Stimulated activated CD8-positive, alpha-beta memory T cell treated with anti-CD3 and anti-CD28 coated beads, Interleukin-15, amount 100 ng/mL, for 1 hour (primary cell): ENCODE results near the gene CCDC182.

ENCODE experiments used
- DNase-seq: peaks from one replicate; pipeline ENCODE4 v3.0.0-alpha.2; 2020; ENCODE audit warnings: low read depth

Gene CCDC182

DNA sequence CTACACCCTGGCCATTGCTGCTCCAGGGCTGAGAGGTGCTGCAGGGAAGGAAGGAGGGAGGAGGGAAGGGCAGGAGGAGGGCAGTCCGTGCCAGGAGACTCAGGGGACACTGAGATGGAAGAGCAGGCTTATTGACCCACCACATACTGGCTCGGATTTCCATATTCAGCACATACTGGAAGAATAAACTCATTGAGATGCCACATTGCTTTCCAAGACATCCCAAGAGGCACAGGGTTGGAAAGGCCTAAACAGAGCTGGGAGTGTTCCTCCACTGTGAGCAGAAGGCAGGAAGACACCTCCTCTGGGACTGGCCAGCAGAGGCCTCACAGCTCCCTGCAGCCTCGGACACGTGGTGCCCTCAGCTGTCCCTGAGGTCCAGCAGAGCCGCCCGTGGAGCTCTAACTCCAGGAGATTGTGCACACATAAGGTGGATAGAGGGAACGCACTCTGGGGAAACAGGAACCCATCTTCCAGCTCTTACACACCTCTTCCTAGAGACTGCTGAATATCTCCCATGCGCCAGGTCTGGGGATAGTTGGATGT, 17.4 kb downstream of the CCDC182 start:
- DNase-seq, result no peak

DNA sequence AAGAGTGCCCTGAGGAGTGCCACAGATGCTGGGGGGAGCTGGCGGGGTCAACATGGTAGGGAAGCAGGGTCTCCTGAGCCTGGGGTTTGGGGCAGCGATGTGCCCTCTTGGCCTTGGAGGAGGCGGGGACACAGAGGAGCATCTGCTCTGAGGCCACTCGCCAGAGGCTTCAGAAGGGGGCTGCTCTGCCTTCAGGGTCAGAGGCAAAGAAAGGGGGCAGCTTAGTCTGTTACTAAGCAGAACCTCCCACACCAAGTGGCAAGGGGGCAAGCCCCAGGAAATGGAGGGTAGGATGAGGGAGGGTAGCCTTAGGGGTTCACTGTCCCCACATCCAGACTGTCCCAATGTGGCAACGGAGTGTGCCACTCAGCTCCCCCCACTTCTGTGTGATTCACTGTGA, 18.3 kb downstream of the CCDC182 start:
- no peak for DNase-seq

DNA sequence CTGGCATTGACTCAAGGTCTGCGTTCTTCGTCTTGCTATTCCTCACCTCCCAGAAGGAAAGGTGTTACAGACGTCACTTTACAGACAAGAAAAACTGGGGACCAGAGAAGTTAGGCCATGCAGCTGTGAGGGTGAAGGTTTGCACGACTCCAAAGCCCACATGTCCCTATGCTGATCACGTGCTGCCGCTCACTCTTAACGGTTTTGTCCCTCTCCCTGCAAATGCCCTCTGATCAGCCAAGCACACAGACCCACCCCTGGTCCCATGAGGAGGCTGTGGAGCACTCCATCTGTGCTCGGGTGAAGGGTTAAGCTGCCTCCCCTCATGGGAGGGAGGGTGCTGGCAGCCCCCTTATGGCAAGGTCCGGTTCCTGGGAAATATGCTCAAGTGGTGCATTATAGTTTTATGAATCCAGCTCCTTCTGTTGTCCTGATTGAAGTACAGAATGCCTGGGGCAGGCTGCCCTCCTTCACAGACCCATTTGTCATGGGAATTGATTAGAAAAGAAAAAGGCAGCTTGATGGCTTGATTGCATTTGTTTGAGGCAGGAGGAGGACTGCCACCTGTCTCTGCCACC, 18.8 kb downstream of the CCDC182 start:
- DNase-seq, result no peak

DNA sequence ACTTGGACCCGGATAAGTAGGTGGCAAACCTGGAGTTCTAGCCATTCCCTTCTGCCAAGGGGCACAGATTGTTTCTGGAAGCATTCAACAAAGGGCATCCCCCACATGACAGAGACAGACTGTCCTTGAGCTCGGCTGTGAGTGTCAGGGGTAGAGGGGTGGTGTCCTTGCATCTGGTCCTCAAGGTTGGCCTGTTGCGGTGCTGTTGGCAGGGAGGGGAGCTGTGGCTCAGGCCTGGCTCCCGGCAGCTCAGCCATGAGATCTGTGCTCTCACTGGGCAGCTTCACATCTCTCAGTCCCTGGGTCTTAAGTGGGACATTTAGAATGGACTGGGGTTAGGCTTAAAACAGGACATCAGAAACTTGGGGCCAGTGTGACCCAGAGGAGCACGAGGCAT, 20.4 kb downstream of the CCDC182 start:
- no peak for DNase-seq

DNA sequence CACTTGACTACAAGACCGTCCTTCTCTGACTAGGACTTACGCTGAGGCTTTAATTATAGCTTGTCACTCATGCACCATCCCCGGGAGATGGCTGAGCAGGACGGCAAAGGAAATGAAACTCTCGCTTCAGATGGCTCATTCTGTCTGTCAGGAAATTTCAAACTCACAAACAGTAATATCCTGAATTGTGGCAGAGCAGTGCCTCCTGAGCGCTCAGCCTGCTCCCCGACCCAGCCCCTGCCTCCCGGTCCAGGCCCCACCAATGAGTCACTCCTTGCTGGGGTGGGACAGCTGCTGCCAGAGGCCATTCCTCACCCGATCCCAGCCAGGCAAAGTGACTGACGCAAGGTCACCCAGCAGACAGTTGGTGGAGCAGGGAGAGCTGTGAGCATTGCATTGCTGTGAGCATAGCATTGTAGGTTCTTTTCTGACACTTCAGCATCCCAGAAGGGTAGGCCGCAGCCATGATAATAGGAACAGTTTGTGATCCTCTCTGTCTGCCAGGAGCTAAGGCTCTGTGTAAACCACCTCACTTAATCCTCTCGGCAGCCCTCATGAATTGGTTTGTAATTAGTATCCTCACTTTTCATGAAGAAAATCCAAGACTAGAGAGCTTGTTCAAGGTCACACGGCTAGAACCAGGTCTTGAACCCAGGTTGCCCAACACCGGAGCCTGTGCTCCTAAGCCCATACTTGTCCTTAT, 20.9 kb downstream of the CCDC182 start:
- DNase-seq, result no peak

DNA sequence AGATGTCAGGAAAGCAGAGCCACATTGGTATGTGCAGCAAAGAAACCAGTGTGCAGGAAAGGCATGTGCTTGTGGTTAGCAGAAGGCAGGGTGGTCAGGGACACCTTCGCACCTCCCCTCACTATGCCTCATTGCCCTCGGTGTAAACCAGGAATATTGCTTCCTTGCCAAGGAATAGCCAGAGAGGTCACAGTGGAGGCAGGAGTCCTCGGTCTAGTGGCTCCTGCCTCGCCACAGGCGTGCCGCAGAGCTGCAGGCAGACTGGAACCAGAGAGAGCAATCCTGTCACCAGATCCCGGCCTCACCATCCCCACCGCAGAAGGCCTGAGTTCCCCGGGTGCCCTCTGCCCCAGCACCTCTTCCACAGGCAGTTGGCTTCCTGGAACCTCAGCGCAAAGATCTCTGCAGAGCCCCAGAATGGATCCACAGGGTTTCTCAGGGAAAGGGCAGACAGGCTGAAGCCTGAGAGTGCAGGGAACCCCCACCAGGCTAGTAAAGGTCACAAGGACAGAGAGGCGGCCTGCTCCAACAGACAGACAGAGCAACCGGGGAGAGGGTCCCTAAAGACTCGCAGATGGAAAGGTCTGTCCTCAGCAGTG, 21.6 kb downstream of the CCDC182 start:
- no peak for DNase-seq

DNA sequence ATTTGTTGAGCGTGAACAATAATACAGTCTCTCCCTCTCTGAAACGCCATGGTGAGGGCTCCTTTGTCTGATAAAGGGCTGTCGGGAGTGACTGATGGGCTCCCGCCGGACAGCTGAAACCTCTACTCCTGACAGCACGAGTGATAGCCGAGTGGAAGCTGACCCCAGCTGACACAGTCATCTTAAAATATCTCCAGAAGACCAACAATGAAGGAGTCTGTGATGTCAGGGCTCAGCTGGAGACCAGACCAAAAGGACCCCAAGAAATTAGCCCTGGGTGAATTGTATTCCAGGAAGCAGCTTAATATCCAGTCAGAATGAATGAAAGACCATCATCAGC, 22.4 kb downstream of the CCDC182 start:
- no peak for DNase-seq

DNA sequence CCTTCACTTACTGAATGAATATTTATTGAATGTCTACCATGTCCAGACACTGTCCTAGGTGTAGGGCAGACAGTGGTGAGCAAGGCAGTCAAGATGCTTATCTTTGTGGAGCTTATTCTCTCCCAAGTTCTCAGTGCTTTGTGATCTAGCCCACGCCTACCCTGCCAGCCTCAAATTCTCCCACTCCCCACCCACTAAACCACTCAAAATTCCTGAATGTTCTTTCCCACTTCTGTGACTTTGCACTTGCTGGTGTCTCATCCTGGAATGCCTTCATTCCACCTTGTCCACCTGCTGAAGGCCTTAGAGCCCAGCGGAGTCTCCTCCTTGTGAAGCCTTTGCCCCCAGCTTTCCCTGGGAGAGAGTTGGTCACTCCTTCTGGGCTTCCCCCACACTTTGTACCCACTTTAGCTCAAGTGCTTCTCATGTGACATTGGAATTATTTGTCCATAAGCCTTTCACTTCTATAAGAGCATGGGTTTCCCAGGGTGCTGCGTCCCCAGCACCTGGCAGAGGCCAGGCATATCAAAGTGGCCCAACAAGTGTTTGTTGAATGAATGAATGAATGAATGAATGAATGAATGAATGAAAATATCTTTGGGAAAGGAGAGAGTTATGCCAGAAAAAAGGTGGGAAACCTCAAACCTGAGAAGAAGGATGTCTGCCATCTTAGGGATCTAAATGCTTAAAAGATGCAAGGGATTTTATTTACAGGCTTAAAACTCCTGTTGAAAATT, 23.0 kb downstream of the CCDC182 start:
- no peak for DNase-seq

DNA sequence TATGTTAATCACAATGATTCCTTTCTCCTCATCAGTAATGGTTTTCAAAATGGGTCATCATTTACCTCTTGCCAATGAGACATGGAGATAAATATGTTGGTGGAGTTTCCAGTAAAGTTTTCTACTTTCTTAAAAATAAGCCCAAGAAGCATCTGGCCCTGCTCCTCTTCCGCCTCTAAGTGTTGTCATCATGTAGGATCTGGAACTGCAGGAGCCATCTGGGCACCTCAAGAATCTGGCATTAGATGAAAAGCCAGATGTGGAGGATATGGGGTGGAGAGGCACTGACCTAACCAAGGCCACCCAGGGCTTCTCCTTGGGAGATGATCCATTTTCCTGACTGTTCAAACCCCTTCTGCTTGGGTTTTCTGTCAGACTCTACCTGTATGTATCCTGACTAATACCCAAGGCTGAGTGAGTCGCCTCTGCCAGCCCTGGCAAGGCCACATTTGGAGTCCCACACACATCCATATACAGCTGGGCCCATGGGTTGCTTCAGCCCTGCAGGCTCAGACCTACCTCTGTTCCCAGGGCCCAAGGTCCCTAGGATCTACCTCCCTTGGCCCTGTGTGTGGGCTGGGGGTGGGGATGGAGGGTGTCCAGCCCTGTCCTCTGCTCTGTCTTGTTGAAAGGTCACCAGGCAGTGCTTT, 24.6 kb downstream of the CCDC182 start:
- no peak for DNase-seq

DNA sequence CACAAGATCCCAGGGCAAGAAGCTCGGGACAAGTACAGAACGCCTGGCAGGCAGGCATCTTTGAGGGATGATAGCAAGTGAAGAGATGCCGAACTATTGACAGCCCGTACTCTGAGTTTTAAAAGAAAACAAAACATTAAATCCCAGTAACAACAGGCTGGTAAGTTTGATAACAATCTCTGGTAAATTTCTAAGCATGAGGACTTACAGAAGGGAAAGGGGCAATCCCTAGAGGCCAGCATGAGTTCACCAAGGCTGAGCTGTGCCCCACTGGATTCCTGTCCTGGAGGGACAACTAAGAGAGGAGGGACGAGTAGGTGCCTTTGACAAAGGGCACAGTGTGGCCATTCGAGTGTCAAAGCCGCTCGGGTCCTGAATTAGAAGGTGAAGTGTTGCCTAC, 26.2 kb downstream of the CCDC182 start:
- no peak for DNase-seq

DNA sequence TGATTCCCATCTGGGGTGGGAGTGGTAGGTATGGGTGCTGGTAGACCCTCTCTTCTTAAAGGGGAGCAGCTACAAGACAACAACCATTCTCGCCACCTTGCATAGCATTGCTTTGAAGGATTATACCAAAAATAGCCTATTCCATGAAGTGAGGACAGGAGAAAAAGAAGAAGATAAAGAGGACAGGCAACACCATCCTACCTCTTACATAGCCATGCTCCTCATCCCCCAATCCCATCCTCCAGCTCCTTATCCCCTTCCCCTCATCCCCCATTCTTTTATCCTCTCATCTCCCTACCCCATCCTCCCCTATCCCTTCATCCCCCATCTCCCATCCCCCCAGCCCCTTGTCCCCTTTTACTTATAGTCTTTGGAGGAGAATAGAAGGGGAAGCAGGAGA, 29.1 kb downstream of the CCDC182 start:
- DNase-seq, result no peak

DNA sequence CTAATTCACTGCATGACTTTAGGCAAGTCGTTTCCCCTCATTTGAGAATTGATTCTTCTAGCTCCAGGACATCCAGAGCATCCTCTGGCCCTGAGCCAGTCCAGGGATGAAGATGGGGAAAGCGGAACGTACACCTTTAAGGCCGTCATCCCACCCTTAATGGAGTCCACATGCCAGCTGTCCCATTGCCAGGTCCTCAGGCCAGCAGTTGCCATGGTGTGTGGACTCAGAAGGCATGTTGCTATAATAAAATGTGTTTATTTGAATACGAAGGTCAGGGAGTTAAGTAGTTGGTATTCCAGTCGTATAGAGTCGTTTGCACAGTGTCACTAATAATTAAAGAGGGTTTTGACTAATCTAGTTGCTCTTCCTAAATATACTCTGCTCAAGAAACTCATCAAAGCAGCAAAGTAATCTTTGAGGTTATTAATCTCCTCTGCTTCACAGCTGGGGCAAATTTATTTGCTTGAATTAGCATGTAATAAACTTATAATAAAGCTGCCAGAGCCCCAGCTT, 30.4 kb downstream of the CCDC182 start:
- no peak for DNase-seq

DNA sequence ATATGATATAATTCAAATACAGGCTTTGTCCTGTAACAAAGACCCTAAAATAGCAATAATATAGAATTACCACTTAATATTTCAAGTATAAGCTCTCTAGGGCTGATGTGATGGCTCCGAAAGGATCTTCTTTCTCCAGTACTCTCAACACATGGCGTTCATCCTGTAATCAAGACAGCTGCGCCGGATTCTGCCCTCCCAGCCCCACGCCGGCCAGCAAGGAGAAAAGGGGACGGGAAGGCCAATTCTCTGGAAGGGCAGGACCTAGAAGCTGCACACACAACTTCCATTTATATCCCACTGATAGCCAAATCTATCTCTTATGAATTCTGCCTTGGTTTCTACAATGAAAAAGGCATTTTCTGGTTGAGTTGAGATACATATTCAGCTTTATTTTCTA, 32.0 kb downstream of the CCDC182 start:
- DNase-seq, result no peak

DNA sequence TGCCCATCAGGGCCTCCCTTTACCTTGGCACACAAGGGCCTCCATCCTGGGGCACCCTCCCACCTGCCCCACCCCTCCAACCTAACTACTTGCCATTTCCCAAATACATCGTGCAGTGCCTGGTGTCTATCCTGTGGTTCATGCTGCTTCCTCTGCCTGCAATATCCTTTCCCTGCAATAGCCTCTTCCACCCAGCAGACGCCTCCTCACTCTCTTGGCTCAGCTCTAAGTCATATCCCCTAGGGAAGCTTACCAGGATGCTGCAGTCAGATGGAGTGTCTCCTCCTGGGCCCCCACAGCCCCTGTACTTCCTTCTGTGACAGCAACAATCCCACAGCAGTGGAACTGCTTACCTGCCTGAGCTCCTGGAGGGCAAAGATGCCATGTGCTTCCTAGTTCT, 36.7 kb downstream of the CCDC182 start:
- no peak for DNase-seq

DNA sequence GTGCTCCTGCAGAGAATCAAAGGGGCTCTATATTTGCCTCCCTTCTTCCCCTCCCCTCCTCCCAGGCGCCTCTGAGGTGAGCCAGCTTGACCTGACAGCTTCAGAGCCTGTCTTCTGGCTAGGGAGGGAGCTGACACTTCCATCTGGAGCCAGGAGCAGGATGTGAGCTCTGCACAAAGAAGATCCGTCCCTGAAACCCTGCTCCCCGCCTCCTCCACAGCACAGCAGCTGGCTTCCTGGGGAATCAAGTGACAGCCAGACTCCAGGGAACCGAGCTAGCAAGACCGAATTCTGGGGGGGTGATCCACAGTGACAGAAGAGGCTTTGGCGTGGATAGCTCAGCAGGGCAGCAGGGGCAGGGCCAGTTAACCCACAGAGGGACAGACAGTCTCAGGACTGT, 37.2 kb downstream of the CCDC182 start:
- DNase-seq, result no peak

DNA sequence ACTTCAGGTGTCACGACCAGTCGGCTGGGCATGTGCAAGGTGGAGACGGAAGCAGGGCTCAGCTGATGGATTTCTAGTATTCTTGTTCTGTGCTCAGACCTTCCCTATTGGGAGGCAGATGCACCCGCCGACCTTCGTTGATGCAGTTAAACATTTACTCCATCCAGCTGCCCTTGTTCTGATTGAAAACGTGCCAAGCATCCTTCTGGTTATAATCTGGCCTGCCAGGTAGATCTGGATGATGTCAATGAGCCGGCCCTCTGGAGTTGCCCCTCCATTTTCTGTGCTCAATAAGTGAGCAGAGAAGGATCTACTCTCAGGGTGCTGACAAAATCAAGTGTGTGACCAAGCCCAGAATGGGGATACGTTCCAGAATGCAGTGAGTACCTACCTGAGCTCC, 38.3 kb downstream of the CCDC182 start:
- DNase-seq, result no peak

DNA sequence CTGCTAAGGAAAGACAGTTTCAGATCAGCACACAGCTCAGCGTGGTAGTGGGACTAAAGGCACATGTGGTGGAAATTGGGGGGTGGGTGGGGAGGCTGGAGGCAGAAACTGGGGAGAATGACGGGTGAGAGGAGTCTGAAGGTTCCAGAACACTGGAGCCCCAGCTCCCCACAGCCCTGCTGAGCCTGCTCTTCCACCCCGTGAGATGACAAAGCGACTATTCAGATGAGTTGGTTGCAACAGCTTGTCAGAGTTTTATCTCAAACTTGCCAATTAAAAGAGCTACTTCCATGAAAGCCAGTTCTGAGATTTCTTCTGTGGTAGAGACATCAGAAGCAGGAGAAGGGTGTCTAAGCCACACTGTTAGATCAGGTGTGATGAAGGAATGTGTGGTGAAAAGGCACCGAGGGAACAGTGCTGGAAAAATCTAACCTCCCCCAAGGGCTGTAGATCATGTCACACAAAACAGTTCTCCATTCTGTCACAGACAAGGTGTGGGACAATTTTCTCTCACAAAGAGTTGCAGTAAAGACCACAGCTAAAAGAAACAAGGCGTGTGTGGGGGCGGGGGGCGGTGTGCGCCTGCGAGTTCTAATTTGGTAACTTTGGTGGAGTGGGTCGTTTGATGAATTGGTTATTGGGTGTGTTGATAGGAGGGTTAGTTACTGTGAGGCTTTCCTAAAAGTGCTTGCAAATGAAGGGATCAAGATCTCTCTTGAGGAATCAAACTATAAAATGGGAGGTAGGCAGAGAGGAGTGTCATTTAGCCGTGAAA, 39.0 kb downstream of the CCDC182 start:
- DNase-seq, result no peak

DNA sequence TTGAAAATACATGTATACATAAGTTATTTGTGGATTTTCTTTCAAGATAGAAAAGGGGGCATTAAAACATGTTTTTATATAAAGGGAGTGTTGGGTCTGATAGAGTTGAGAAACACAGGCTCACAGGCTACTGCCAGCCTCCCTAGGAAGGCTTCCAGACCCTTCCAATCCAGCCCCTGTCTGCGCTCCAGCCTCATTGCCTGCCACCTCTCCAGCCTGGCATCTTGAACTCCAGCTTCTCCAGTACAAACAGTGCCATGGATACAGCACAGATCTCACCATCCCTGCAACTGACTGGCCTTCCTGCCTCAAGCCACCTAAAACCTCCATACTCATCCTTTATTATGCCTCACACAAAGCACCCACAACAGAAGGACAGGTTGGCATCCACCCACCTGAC, 40.7 kb downstream of the CCDC182 start:
- no peak for DNase-seq

DNA sequence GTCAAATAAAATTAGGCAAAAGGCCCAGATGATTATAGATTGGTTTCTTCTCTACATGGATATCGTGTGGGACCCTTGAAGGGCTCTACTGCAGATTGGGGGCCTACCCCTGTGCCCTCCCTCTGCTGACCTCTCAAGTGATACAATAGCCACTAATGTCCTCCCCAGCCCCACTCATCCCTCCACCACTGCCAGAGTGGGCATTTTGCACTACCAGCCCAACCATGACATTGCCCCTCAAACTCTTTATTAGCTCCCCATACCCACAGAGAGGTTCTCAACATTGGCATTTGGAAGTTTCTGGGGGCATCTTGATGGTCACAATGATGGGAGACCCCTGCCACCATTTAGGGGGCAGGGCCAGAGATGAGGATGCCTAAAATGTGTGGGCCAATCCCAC, 41.8 kb downstream of the CCDC182 start:
- no peak for DNase-seq

DNA sequence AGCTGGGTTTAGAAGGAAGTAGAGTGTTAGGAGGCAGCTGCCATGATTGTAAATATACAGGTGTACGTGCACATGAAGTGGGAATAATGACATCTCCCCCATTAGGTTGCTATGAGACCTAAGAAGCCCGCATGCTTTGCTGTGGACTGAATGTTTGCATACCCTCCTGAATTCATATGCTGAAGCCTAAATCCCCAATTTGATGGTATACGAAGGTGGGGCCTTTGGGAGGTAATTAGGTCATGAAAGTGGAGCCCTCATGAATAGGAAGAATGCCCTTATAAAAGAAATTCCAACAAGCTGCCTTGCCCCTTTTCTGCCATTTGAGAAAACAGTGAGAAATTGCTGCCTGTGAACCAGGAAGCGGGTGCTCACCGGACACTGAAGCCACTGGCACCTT, 44.0 kb downstream of the CCDC182 start:
- no peak for DNase-seq

DNA sequence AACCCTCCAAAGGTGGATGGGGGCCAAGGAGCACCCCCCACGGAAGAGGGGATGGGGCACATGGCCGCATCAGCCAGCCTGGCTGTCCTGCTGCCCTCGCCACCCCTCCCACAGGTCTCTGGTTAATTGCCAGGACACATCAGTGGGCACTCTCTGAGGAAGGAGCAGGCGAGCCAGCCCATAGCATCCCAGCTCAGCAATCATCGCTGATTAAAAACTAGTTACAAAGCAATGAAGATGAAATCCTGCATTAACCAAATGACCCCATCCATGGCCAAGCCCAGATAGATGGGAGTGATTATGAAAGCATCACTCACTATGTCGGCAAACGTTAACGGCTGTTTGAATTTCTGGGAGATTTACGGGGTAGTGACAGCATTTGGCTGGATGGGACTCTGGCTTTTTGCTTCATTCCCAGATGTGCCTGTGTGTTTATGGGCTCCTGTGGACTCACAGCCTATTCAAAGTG, 45.3 kb downstream of the CCDC182 start:
- no peak for DNase-seq
